Activated T-helper 9 cell treated with anti-CD3 and anti-CD28 coated beads, Interleukin-2, amount 50 U/mL, for 16 hours (primary cell): ENCODE data around the gene CCBE1.
"Not testable (repeated sequence)": the region's sequence is repeated elsewhere in the genome, so short reads cannot be mapped to it uniquely, and the experiment has no call there.

Experiments used
- DNase-seq: peaks from one replicate; pipeline ENCODE4 v3.0.0-alpha.2; 2020; ENCODE audit warnings: low read depth

The CCBE1 gene

DNA sequence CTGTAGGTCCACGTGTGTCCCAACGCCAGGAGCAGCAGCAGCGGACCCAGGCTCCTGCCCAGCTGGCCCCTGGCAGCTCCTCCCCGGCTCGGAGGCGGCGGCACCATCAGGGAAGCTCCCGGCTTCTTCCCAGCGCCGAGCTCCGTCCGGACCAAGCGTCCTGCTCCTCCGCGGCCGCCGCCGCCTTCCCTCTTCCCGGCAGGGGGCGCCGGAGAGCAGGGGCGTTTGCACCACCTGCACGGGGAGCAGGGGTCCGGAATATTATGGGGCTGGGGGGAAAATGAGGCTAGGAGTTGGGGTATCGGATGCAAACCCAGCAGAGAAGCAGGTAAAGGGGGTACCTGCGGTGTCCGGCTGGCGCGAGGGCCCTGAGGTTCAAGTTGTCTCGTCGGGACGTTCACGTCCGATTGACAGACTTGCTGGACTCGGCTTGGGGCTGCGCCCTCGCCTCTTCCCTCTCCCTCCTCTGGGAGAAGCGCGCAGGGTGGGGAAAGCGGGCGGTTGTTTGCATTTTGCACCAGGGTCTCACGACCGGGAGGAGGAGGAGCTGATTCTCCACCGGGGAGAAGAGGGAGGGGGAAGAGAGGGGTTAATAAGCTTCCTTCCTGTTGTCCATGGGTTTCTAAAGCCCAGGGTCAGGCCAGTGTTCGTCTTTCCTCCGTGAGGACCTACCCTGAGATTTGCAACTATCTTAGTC, at the start of gene CCBE1:
CCBE1 (minus strand) TSS at position 188 of the 697 bp plus-strand sequence.
- DNase-seq: no peak

DNA sequence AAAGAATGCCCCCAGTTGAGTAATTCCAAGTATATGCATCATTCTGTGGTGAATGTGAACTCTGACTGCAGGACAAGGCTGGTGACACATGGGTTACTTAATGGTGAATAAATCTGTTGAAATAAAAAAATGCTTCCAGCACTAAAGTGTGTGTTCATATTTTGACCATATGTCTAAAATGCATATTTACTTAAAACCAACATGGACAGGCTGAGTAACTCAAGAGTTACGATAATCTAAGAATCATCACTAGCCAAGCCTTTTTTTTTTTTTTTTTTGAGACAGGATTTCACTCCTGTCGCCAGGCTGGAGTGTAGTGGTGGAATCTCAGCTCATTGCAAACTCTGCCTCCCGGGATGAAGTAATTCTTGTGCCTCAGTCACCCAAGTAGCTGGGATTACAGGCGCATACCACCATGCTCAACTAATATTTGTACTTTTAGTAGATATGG, 47.1 kb upstream of the CCBE1 start:
- DNase-seq: no peak

DNA sequence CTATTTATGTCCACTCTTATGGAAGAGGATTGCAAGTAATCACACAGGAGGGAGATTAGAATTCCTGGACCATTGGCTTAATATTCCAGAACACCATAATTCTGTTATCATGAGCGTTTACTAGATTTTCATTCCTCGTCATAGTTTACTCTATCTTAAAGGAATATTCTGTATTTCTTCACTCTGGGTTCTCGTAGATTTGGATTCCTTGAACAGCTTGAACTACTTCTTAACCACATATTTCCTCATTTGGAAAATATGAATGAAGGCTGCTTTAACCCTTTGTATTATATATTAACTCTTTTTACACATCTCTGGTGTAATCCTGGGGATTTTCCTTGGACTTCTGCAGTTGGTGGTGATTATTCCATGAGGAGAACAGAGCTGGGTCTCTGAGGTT, 46.3 kb upstream of the CCBE1 start:
- no peak for DNase-seq

DNA sequence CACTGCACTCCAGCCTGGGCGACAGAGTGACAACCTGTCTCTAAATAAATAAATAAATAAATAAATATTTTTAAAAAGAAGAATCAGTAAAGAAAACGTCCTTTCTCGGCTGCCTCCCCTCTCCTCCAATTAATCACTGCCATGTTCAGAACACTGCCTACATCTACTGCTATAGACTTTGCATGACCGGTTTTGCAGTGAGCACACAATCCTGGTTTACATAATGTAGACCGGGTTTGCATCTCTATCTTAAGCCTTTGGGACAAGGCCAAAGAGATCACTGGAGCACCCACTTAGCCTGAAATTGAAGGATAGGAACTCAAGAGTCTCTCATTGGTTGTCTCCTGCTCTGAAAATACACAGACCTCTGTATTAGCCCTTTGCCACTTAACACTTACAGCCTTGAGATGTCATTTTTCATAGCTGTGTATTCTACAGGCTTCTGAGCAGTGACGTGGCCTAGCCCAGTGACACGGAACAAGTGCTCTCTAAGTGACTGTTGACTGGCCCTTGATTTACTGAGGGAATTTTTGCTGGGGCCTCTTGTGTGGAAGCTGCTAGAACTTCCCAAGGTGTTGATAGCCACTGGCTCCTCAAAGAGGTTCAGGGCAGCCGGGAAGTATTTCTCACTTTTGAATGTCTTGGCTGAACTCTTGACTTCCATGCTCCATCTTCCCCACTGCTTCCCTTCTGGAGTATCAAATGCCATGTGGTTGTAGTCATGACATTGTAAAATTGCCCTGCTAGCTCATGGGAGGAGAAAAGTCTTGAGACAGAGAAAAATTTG, 45.3 kb upstream of the CCBE1 start:
- DNase-seq: no peak

DNA sequence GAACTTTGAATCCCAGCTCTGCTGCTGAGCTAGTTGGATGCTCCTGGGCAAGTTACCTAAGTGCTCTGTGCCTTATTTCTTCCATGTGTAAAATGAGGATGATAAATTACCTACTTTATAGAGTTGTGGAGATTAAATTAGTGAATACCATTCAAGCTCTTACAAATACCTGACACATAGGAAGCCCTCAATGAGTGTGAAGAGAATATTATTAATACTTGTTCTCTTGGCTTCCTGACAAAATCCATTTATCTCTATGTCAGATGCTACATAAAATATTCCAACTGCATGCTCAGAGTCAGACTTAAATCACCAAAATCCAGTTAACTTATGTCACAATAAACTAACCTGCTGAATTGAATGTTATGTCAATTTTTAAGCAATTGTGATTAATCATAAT, 42.9 kb upstream of the CCBE1 start:
- no peak for DNase-seq

DNA sequence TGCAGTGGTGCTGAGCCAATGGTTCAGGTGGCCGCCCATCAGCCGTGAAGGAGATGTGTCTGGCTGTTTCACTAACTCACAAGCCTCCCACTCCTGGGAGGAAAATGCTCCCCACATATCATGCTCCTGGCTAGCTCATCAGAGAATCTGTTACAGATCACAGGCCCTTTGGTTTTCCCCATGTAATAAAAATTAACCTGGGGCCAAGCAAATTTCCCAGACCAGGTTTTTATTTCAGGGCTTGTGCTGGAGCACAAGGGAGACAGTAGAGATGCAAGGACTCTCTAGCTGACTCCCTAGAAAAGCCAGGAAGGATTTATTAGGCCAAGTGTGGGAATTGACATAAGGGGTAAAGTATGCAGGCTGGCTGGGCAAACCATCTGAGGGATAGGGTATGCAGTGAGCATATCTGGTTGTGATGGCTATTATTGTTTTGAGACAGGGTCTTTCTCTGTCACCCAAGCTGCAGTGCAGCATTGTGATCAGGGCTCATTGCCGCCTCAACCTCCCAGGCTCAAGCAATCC, 40.6 kb upstream of the CCBE1 start:
- no peak for DNase-seq

DNA sequence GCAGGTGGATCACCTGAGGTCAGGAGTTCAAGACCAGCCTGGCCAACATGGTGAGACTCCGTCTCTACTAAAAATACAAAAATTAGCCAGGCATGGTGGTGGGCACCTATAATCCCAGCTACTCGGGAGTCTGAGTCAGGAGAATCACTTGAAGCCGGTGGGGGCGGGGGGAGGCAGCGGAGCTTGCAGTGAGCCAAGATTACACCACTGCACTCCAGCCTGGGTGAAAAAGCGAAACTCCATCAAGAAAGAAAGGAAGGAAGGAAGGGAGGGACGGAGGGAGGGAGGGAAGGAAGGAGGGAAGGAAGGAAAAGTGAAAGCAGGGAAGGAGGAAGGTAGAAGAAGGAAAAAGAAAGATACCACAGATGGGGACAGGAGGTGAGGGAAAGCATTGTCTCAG, 40.1 kb upstream of the CCBE1 start:
- DNase-seq: not testable (repeated sequence)

DNA sequence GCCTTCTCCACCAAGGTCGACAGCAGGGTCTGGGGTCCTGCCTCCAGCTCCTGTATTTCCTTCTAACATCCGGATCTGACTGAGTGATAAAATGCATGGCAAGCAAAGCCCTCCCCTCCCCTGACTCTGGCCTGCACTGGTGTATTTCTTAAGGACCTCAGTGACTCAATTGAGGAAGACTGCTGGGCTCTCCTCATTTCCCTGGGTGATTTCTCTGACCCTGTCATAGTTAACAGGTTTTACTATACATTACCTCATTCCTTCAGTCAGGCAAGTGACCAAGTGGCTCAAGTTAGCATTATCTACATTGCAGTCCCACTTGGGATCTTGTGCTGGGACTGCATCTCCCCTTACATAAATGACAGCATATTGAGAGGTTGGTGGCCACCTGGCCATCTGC, 38.8 kb upstream of the CCBE1 start:
- DNase-seq: no peak

DNA sequence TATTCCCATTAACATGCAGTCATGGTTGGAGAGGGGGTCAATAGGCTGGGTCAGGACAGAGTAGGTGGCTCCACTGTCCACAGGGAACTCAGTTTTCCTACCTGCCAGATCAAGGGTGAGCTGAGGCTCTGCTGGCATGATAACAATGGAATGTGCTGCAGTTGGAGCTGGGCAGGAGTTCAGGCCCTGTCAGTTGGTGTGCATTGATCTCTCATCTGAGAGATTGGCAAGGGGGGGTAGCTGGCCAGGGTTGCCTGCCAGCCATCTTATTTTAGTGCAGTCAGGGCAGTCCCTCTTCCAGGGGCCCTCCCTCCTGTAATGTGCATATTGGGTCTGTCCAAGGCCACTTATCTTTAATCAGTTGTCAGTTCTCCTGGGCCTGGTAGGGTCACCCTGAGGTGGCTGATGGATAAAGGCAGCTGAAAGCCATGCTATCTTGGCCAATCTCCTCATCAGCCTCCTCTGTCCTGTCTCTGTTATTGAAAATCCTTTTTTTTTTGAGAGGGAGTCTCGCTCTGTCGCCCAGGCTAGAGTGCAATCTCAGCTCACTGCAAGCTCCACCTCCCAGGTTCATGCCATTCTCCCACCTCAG, 38.1 kb upstream of the CCBE1 start:
- no peak for DNase-seq

DNA sequence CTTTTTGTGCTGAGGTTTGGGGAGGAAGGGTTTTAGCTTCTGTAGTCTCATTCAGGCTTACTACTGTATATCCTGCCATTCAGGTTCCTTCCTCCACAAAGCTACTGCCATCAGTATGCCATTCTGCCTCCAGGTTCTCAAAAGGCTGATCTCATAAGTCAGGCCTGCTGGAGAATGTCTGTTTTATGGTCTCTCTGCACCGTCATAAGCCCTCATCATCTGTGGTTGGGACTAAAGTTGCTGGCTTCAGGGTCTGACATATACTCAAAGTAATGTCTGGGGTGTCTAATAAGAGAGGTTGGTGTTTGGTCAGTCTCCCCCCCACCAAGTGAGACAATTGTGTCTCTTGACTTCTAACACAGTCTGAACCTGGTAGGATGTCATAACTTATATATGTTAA, 36.2 kb upstream of the CCBE1 start:
- no peak for DNase-seq

DNA sequence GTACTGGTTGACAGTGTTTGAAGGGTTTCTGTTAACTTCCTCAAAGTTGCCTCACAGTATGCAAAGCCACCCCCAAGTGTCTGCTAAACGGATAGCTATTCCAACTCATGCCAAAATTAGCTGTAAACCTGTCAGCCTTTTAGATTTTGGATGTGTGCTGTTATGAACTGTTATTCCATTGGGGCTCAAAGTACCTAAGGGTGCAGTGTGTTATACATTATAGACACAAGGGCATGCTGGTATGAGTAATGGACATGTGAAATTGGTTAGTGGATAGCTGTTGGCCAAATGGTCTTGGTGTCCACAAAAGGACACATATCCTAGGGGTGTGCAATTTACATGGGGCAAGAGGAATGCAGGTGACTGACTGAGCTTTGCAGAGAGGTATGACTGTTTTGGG, 33.7 kb upstream of the CCBE1 start:
- DNase-seq: no peak

DNA sequence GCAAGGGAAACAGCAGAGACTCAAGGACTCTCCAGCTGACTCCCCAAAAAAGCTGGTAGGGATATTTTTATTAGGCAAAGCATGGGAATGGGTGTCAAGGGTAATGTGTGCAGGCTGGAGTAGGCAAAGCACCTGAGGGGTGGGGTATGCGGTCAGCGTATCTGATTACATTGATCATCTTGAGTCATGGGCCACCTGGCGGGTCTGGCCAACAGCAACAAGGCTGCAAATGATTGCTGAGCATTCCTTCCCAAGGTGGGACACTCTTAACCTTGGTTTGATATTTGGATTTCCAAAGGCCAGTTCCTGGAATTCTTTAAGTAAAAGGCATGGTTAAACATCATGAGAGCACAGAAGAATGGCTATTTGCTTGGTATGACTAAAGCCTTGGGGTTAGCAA, 32.6 kb upstream of the CCBE1 start:
- DNase-seq: no peak

DNA sequence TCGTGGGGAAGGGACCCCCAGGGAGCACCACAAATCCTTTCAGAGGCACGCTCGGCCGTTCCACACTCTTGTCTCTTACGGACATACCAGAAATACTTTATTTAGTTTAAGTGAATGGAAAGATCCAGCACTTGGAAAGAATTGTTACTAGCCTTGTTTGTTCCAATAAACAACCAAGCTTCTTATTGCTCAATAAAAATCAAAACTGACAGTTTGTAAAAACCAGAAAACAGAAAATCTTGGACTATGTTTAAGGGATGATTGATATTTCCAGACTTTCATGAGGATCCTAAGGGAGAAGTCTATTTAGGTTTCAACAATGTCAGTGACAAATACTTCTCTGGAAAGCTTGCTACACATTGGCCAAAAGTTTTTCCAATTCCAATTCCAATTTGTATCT, 31.6 kb upstream of the CCBE1 start:
- no peak for DNase-seq

DNA sequence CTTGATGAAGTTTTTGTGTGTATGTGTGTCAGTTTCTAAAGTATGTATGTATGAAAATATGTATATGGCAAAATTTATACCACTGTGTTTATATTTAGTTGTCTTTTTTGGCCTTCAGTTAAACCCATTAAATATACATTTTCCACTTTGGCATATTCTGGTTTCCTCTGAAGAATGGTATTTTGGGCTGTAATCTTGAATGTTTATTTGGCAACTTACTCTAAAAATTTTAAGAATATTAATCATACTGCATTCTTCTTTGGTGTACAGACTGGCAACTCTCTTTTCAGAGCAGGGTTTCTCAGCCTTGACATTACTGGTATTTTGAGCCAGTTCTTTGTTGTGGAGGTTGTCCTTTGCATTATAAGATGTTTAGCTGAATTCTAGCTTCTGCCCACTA, 27.9 kb upstream of the CCBE1 start:
- DNase-seq: no peak

DNA sequence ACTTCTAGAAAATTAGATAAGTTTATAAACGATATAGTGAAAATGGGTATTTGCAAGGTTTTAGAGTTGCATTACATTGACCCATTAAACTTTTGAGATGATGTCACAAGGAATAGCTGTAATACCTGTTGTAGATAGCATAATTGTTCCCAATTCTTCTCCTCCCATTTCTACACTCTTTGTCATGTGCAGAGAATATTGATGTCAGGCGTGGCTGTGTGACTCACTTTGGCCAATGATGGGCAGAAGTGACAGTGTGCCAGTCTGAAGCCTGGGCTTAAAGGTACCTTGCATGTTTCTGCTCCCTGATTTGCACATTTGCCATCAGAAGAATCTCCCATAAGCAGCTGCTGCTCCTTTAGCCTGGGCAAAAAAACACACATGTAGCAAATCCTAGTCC, 26.9 kb upstream of the CCBE1 start:
- no peak for DNase-seq

DNA sequence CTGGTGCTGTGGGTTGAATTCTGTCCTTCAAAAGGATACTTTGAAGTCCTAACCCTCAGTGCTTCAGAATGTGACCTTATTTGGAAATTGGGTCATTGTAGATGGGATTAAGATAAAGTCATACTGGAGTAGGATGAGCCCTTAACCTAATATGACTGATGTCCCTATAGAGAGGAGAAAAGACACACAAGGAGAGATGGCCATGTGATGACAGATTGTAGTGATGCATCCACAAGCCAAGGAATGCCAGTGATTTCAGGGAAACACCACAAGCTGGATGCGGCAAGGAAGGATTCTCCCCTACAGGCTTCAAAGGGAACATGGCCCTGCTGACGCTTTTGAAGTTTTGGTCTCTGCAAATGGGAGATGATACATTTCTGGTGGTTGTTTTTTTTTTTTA, 24.7 kb upstream of the CCBE1 start:
- no peak for DNase-seq

DNA sequence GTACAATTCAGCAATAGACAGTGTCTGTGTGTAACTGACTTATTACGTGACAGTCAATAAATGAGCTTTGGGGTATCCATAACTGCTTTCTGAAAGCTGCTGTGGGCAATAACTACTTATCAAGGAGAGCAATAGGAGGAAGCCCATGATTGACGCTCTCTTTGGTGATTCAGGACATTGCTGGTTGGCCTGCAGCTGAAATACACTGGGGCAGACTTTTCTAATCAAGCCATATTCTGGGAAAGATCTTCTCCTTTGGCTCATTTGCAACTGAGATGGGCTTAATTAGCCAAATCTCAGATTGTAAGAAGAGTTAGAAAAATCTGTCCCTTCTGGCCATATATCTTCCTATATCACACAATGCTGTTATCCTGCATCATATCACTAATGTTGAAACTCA, 24.0 kb upstream of the CCBE1 start:
- DNase-seq: no peak

DNA sequence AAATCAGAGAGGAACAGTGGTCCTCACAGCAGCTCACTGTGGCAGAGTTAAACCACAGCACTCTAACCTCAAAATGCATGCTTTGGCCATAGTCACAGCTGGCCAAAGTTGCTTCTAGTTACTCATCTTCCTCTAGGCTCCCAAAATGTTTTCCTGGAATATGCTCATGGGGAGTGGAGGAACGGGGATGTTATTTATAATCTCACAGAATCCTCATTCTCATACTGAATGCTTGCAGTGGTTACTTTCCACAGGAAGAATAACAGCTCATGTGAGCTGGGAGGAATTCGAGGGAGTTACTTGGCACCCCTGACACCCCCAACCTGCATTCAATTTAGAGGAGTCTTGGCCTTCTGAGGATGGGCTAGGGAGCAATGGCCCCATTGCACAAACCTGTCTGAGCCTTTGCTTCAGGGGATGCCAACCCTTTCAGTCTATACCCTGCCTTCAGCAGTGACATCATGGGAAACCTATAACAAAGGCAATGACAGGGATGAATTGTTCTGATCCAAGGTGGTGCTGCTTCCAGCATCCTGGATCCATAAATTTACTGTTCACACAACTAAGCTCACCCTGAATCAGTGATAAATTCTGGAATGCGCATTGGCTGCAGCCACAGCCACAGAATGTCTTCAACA, 22.4 kb upstream of the CCBE1 start:
- DNase-seq: no peak

DNA sequence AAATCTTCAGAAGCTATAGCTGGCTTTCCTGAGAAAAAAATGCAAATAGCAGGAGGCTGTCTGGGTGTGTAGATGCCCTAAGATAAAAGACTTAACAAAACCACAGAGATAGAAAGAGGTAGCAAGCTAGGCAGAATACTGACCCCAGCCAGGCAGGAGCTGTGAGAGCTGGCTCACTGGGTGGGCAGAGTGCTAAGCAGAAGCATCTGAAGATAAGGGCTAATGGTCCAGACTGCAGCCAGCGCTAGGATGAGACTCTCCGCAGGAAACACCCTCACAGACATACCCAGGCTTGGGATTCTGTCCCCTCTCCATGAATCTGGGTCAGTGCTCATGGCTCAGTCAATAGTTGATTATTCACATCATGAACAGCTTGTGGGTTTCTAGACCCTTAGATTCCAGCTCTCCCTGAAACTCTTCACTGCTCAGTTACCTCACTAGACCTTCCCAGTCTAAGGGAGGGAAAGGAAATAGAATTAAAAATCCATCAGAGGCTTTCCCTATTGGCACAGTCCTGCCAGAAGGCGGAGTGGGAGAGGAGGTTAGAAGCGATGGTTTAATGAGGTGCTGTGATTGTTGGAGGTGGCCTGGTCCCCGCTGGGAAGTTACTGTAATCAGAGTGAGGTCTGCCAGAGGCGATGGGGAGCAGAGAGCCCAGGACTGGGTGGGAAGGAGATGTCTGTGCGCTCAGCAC, 21.4 kb upstream of the CCBE1 start:
- no peak for DNase-seq

DNA sequence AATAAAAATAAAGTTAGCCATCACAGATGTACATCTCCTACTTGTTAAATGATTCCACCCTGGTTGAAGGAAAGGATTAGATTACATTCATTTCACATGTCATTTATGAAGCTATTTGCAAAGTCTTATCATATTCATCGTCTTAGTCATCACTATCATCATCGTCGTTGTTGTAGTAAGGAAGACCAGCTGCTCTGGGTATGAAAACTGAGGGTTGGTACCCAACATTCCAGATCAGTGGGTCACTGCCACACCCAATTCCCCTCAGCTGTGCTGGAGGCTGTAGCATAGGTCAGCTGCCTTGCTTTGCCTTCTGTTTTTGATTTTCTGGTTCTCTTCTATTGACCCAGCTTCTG, 20.9 kb upstream of the CCBE1 start:
- DNase-seq: no peak

DNA sequence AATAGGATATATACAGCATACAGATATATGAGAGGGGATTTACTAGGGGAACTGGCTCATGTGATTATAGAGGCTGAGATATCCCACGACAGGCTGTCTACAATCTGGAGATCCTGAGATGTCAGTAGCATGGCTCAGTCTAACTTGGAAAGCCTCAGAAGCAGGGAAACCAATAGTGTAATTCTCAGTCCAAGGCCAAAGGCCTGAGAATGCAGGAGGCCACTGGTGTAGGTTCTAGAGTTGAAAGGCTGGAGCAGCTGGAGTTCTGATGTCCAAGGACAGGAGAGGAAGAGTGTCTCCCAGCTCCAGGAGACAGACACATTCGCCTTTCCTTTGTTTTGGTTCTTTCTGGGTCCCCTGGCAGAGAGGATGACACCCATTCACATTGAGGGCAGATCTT, 20.1 kb upstream of the CCBE1 start:
- DNase-seq: no peak

DNA sequence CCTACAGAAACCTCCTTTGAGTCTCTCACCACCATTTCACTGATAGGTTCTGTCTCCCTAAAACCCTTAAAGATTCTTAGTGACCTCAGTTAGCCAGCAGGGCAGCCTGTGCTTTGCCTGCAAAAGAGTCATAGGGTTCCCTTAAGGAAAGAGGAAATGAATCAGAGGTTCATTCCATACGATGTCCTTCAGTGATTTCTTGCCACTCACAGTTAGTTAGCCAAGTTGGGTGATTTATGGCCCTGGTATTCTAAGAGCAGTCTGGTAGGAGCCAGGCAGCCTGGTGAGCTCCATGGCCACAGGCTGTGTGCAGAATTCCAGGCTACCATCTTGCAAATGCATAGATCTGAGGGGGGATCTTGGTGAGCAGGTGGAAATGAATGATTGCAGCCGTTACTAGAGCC, 18.7 kb upstream of the CCBE1 start:
- DNase-seq: no peak
